ENCODE measurements around the gene THSD7B. TPM values are rescaled to one million over a fixed set of nuclear protein-coding genes. Genes with fewer than 3 reads are reported as not detected.

The THSD7B gene
- total and polyA plus RNA-seq, 3 experiments from 2014 or later, result not detected

GRCh38 chr2:137155356-137156104 is 390.2 kb downstream of the THSD7B start:
- CTCF ChIA-PET, result no interaction called here
- no peak overlapping the region for H3K27ac ChIP-seq (ENCODE audit: low read depth, low read length)
- no peaks in the 10 kb centered on the region for H3K9me3 ChIP-seq (ENCODE audit: low read length)
- H3K27ac Mint-ChIP-seq, result no peak overlapping the region
- no peak overlapping the region for H3K4me3 Mint-ChIP-seq
- POLR2A ChIA-PET, result no interaction called here
- H3K27me3 ChIP-seq (ENCODE audit: insufficient read depth, low read length, poor library complexity, severe bottlenecking), result no peaks in the 10 kb centered on the region
- no peaks in the 10 kb centered on the region for H3K4me1 Mint-ChIP-seq
- no peak overlapping the region for H3K4me3 ChIP-seq (ENCODE audit: low read length)
- no peaks in the 10 kb centered on the region for H3K27me3 Mint-ChIP-seq
- DNase-seq, result no peak
- no peaks in the 10 kb centered on the region for H3K36me3 Mint-ChIP-seq
- no peaks in the 10 kb centered on the region for H3K9me3 Mint-ChIP-seq
- no peaks in the 10 kb centered on the region for H3K4me1 ChIP-seq (ENCODE audit: insufficient read depth, low read length)
- no peaks in the 10 kb centered on the region for H3K36me3 ChIP-seq (ENCODE audit: insufficient read depth, low read length)

- H3K27ac ChIP-seq (ENCODE audit: low read depth, low read length), result no peak overlapping the region
- ChIA-PET CTCF (no interaction called here), POLR2A (no interaction called here)
- no peaks in the 10 kb centered on the region for H3K9me3 ChIP-seq (ENCODE audit: low read length)
- Mint-ChIP-seq H3K27me3 (no peaks in the 10 kb centered on the region), H3K36me3 (no peaks in the 10 kb centered on the region), H3K4me3 (no peak overlapping the region), H3K27ac (no peak overlapping the region), H3K4me1 (no peaks in the 10 kb centered on the region), H3K9me3 (peaks cover 0 to 5% (median 0%) of the 10 kb centered on the region in 5 donors)
- H3K36me3 ChIP-seq (ENCODE audit: insufficient read depth, low read length), result no peaks in the 10 kb centered on the region
- H3K27me3 ChIP-seq (ENCODE audit: insufficient read depth, low read length, poor library complexity, severe bottlenecking), result no peaks in the 10 kb centered on the region
- DNase-seq, result no peak
- H3K4me1 ChIP-seq (ENCODE audit: insufficient read depth, low read length), result no peaks in the 10 kb centered on the region
- H3K4me3 ChIP-seq (ENCODE audit: low read length), result no peak overlapping the region
These were observed 391.0 kb downstream of the THSD7B start for GRCh38 chr2:137156221-137156844.

DNA sequence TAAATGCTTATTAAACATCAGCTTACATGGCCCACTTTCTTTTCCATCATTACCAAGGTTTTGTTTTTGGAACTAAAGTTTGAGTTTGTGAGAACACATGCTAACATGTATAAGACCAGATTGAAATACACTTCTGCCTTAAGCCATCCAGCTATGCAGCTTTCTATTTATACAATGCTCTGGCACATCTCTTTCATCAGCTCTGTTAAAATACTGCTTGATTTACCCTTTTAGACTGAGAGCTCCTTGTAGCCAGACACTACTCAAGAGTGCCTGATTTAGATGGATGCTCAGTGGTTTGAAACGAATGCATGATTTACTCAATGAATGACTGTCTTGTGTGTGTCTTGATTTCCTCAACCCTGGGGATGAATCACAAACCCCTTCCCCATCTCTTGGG is 392.5 kb downstream of the THSD7B start:
- H3K9me3 ChIP-seq (ENCODE audit: low read length), result no peaks in the 10 kb centered on the region
- no peak for DNase-seq
- Mint-ChIP-seq H3K9me3 (peaks cover 0 to 5% (median 0%) of the 10 kb centered on the region in 5 donors), H3K27me3 (no peaks in the 10 kb centered on the region), H3K27ac (no peak overlapping the region), H3K36me3 (no peaks in the 10 kb centered on the region), H3K4me1 (no peaks in the 10 kb centered on the region), H3K4me3 (no peak overlapping the region)
- POLR2A ChIA-PET, result no interaction called here
- no peaks in the 10 kb centered on the region for H3K4me1 ChIP-seq (ENCODE audit: insufficient read depth, low read length)
- no peaks in the 10 kb centered on the region for H3K36me3 ChIP-seq (ENCODE audit: insufficient read depth, low read length)
- no peak overlapping the region for H3K27ac ChIP-seq (ENCODE audit: low read depth, low read length)
- no peaks in the 10 kb centered on the region for H3K27me3 ChIP-seq (ENCODE audit: insufficient read depth, low read length, poor library complexity, severe bottlenecking)
- CTCF ChIA-PET, result no interaction called here
- H3K4me3 ChIP-seq (ENCODE audit: low read length), result no peak overlapping the region

DNA sequence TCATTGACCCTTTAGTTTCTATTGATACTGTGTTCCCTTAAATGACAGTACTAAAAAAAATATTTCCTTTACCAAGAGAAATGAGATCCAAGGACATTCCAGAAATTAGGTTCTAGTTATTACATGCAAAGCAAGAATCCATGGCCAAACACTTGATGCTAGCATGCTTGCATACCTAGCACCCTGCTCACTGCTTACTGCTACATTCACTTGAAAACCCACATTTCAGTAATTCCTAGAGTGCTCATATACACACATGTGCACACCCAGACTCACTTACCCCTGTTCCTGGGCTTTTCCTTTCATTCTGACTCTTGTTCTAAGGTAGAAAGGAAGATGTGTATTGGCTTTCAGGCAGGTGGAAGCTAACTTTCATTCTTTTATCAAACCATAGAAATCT is 395.9 kb downstream of the THSD7B start:
- Mint-ChIP-seq H3K27me3 (no peaks in the 10 kb centered on the region), H3K4me3 (no peak overlapping the region), H3K36me3 (no peaks in the 10 kb centered on the region), H3K27ac (no peak overlapping the region), H3K4me1 (no peaks in the 10 kb centered on the region), H3K9me3 (peaks cover 0 to 6% (median 2%) of the 10 kb centered on the region in 5 donors)
- Histone ChIP-seq H3K36me3 (ENCODE audit: insufficient read depth, low read length) (no peaks in the 10 kb centered on the region), H3K9me3 (ENCODE audit: low read length) (no peaks in the 10 kb centered on the region), H3K4me3 (ENCODE audit: low read length) (no peak overlapping the region), H3K4me1 (ENCODE audit: insufficient read depth, low read length) (no peaks in the 10 kb centered on the region), H3K27me3 (ENCODE audit: insufficient read depth, low read length, poor library complexity, severe bottlenecking) (no peaks in the 10 kb centered on the region), H3K27ac (ENCODE audit: low read depth, low read length) (no peak overlapping the region)
- no peak for DNase-seq
- ChIA-PET CTCF (no interaction called here), POLR2A (no interaction called here)

GRCh38 chr2:137165968-137166367 is 400.6 kb downstream of the THSD7B start:
- Mint-ChIP-seq H3K4me1 (no peaks in the 10 kb centered on the region), H3K27me3 (peaks cover 0 to 1% of the 10 kb centered on the region in 2 donors), H3K9me3 (peaks cover 0 to 8% (median 3%) of the 10 kb centered on the region in 5 donors), H3K36me3 (no peaks in the 10 kb centered on the region), H3K4me3 (no peak overlapping the region), H3K27ac (no peak overlapping the region)
- Histone ChIP-seq H3K9me3 (ENCODE audit: low read length) (no peaks in the 10 kb centered on the region), H3K4me1 (ENCODE audit: insufficient read depth, low read length) (no peaks in the 10 kb centered on the region), H3K4me3 (ENCODE audit: low read length) (no peak overlapping the region), H3K27me3 (ENCODE audit: insufficient read depth, low read length, poor library complexity, severe bottlenecking) (no peaks in the 10 kb centered on the region), H3K27ac (ENCODE audit: low read depth, low read length) (no peak overlapping the region), H3K36me3 (ENCODE audit: insufficient read depth, low read length) (no peaks in the 10 kb centered on the region)
- POLR2A ChIA-PET, result no interaction called here
- no peak for DNase-seq
- CTCF ChIA-PET, result no interaction called here

GRCh38 chr2:137167651-137168050 is 402.3 kb downstream of the THSD7B start:
- Histone ChIP-seq H3K27ac (ENCODE audit: low read depth, low read length) (no peak overlapping the region), H3K27me3 (ENCODE audit: insufficient read depth, low read length, poor library complexity, severe bottlenecking) (no peaks in the 10 kb centered on the region), H3K36me3 (ENCODE audit: insufficient read depth, low read length) (no peaks in the 10 kb centered on the region), H3K4me3 (ENCODE audit: low read length) (no peak overlapping the region), H3K9me3 (ENCODE audit: low read length) (no peaks in the 10 kb centered on the region), H3K4me1 (ENCODE audit: insufficient read depth, low read length) (no peaks in the 10 kb centered on the region)
- Mint-ChIP-seq H3K4me3 (no peak overlapping the region), H3K27ac (no peak overlapping the region), H3K36me3 (no peaks in the 10 kb centered on the region), H3K9me3 (peaks cover 0 to 8% (median under 1%) of the 10 kb centered on the region in 5 donors), H3K27me3 (peaks cover 0 to 1% of the 10 kb centered on the region in 2 donors), H3K4me1 (no peaks in the 10 kb centered on the region)
- CTCF ChIA-PET, result no interaction called here
- POLR2A ChIA-PET, result no interaction called here
- no peak for DNase-seq

- Mint-ChIP-seq H3K4me3 (no peak overlapping the region), H3K36me3 (no peaks in the 10 kb centered on the region), H3K9me3 (peaks cover 0 to 8% (median 0%) of the 10 kb centered on the region in 5 donors), H3K27me3 (peaks cover 0 to 1% of the 10 kb centered on the region in 2 donors), H3K4me1 (no peaks in the 10 kb centered on the region), H3K27ac (no peak overlapping the region)
- DNase-seq, result no peak
- no peaks in the 10 kb centered on the region for H3K27me3 ChIP-seq (ENCODE audit: insufficient read depth, low read length, poor library complexity, severe bottlenecking)
- H3K36me3 ChIP-seq (ENCODE audit: insufficient read depth, low read length), result no peaks in the 10 kb centered on the region
- no peaks in the 10 kb centered on the region for H3K4me1 ChIP-seq (ENCODE audit: insufficient read depth, low read length)
- ChIA-PET CTCF (no interaction called here), POLR2A (no interaction called here)
- H3K4me3 ChIP-seq (ENCODE audit: low read length), result no peak overlapping the region
- no peaks in the 10 kb centered on the region for H3K9me3 ChIP-seq (ENCODE audit: low read length)
- H3K27ac ChIP-seq (ENCODE audit: low read depth, low read length), result no peak overlapping the region
These were observed 403.2 kb downstream of the THSD7B start for GRCh38 chr2:137168552-137168951.

DNA sequence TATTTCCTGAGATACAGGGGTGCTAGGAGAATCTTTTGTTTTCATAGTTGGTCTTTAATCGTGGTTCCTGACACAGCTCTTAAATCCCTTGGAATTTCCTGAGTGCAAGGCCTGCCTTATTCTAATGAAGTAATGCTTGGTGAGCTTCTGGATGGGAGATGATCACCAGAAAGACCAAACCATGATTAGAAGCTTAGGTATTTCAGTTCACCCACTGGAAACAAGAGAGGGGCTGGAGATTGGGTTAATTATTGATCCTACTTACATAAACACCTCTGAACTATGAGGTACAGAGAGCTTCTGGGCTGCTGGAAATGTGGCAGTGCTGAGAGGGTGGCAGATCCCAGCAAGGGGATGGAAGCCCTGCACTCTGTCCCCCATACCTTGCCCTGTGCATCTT is 406.8 kb downstream of the THSD7B start:
- Mint-ChIP-seq H3K27me3 (peaks cover 0 to 1% of the 10 kb centered on the region in 2 donors), H3K4me1 (no peaks in the 10 kb centered on the region), H3K4me3 (no peak overlapping the region), H3K36me3 (no peaks in the 10 kb centered on the region), H3K9me3 (peaks cover 0 to 8% (median 2%) of the 10 kb centered on the region in 5 donors), H3K27ac (no peak overlapping the region)
- ChIA-PET CTCF (no interaction called here), POLR2A (no interaction called here)
- Histone ChIP-seq H3K4me3 (ENCODE audit: low read length) (no peak overlapping the region), H3K27me3 (ENCODE audit: insufficient read depth, low read length, poor library complexity, severe bottlenecking) (no peaks in the 10 kb centered on the region), H3K27ac (ENCODE audit: low read depth, low read length) (no peak overlapping the region), H3K4me1 (ENCODE audit: insufficient read depth, low read length) (no peaks in the 10 kb centered on the region), H3K9me3 (ENCODE audit: low read length) (no peaks in the 10 kb centered on the region), H3K36me3 (ENCODE audit: insufficient read depth, low read length) (no peaks in the 10 kb centered on the region)
- no peak for DNase-seq
